ENCODE data around the gene CCDC85C. TPM values are rescaled to one million over a fixed set of nuclear protein-coding genes. Genes with fewer than 3 reads are reported as not detected.
A peak's percentile ranks its signal among the peaks of the same experiment; 100 is the strongest.

Gene CCDC85C
- total RNA-seq, 1 donor from 2014 or later = 16.6 TPM

DNA sequence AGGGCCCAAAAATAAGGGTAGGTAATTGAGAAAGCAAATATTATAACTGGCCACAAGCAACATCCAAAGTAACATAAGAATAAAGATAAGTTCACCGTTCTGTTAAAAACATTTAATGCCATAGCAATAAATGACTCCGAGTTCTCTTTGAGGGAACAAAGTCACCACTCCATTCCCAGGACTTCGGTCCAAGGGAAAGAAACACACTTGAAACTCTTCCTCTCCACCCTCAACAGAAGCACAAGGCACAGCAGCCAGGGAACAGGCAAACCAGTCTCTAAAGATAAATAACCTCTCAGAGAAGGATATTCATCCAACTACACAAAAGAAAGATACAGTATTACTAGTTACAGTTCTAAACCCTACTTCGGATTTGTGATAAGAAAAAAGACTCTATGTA is 125.9 kb downstream of the CCDC85C start:
- H3K27ac Mint-ChIP-seq (ENCODE audit: unreplicated experiment) = no peak overlapping the region

GRCh38 chr14:99476864-99477263 is 127.1 kb downstream of the CCDC85C start:
- Histone ChIP-seq H3K79me2 (ENCODE audit: insufficient read depth, low read length) (peaks cover 87% of the 10 kb centered on the region), H3K9ac (ENCODE audit: low read length) (no peak overlapping the region), H3K9me3 (ENCODE audit: insufficient read depth, low read depth, low read length) (no peaks in the 10 kb centered on the region), H3K27ac (ENCODE audit: low read depth, low read length) (no peak overlapping the region), H4K20me1 (ENCODE audit: insufficient read depth, low read length) (peaks cover 63% of the 10 kb centered on the region), H3K27me3 (ENCODE audit: insufficient read depth, low read length) (no peaks in the 10 kb centered on the region), H3K4me3 (ENCODE audit: insufficient read depth, low read depth, low read length) (no peak overlapping the region), H2AFZ (ENCODE audit: low read depth, low read length) (no peak overlapping the region), H3K36me3 (ENCODE audit: insufficient read depth, low read length) (peaks cover 2% of the 10 kb centered on the region), H3K4me2 (ENCODE audit: low read length) (no peak overlapping the region), H3K4me1 (ENCODE audit: insufficient read depth, low read length) (peaks cover 9% of the 10 kb centered on the region)
- Mint-ChIP-seq H3K27ac (ENCODE audit: unreplicated experiment) (no peak overlapping the region), H3K9me3 (ENCODE audit: unreplicated experiment) (no peaks in the 10 kb centered on the region), H3K4me1 (ENCODE audit: low read depth, unreplicated experiment) (peaks cover 37% of the 10 kb centered on the region), H3K27me3 (ENCODE audit: low read depth, unreplicated experiment) (no peaks in the 10 kb centered on the region), H3K4me3 (ENCODE audit: unreplicated experiment) (no peak overlapping the region), H3K36me3 (ENCODE audit: low read depth, unreplicated experiment) (no peaks in the 10 kb centered on the region)
- DNase-seq (ENCODE audit: low read depth) (no peak), FAIRE-seq (no peak)
- TF ChIP-seq, protein P1, sequence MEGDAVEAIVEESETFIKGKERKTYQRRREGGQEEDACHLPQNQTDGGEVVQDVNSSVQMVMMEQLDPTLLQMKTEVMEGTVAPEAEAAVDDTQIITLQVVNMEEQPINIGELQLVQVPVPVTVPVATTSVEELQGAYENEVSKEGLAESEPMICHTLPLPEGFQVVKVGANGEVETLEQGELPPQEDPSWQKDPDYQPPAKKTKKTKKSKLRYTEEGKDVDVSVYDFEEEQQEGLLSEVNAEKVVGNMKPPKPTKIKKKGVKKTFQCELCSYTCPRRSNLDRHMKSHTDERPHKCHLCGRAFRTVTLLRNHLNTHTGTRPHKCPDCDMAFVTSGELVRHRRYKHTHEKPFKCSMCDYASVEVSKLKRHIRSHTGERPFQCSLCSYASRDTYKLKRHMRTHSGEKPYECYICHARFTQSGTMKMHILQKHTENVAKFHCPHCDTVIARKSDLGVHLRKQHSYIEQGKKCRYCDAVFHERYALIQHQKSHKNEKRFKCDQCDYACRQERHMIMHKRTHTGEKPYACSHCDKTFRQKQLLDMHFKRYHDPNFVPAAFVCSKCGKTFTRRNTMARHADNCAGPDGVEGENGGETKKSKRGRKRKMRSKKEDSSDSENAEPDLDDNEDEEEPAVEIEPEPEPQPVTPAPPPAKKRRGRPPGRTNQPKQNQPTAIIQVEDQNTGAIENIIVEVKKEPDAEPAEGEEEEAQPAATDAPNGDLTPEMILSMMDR (IDR thresholded peaks at IDR 0.05; ENCODE audit: insufficient read depth, low read depth, low read length) = no peak
- no peak for TF ChIP-seq EZH2 (IDR thresholded peaks at IDR 0.05; ENCODE audit: insufficient read depth, low read length)

More for the DNA sequence above, 125.9 kb downstream of the CCDC85C start:
- no peak for FAIRE-seq
- H3K79me2 ChIP-seq (ENCODE audit: insufficient read depth, low read length) = peaks cover 89% of the 10 kb centered on the region
- H3K27me3 Mint-ChIP-seq (ENCODE audit: low read depth, unreplicated experiment) = no peaks in the 10 kb centered on the region
- peaks cover 2% of the 10 kb centered on the region for H3K36me3 ChIP-seq (ENCODE audit: insufficient read depth, low read length)
- no peaks in the 10 kb centered on the region for H3K9me3 Mint-ChIP-seq (ENCODE audit: unreplicated experiment)
- H3K9me3 ChIP-seq (ENCODE audit: insufficient read depth, low read depth, low read length) = no peaks in the 10 kb centered on the region
- peak overlapping the region; percentile 93 for H3K4me2 ChIP-seq (ENCODE audit: low read length)
- H3K4me1 ChIP-seq (ENCODE audit: insufficient read depth, low read length) = peaks cover 9% of the 10 kb centered on the region
- H2AFZ ChIP-seq (ENCODE audit: low read depth, low read length) = no peak overlapping the region
- peak overlapping the region; percentile 95 for H3K4me3 Mint-ChIP-seq (ENCODE audit: unreplicated experiment)
- no peak for DNase-seq (ENCODE audit: low read depth)
- peaks cover 32% of the 10 kb centered on the region for H3K4me1 Mint-ChIP-seq (ENCODE audit: low read depth, unreplicated experiment)
- H3K27ac ChIP-seq (ENCODE audit: low read depth, low read length) = no peak overlapping the region
- no peak overlapping the region for H3K4me3 ChIP-seq (ENCODE audit: insufficient read depth, low read depth, low read length)
- H3K9ac ChIP-seq (ENCODE audit: low read length) = no peak overlapping the region
- H3K27me3 ChIP-seq (ENCODE audit: insufficient read depth, low read length) = no peaks in the 10 kb centered on the region
- no peaks in the 10 kb centered on the region for H3K36me3 Mint-ChIP-seq (ENCODE audit: low read depth, unreplicated experiment)
- TF ChIP-seq, protein P1 (IDR thresholded peaks at IDR 0.05; ENCODE audit: insufficient read depth, low read depth, low read length) = no peak
- no peak for TF ChIP-seq EZH2 (IDR thresholded peaks at IDR 0.05; ENCODE audit: insufficient read depth, low read length)
- peaks cover 67% of the 10 kb centered on the region for H4K20me1 ChIP-seq (ENCODE audit: insufficient read depth, low read length)

- Mint-ChIP-seq H3K9me3 (ENCODE audit: unreplicated experiment) (no peaks in the 10 kb centered on the region), H3K27me3 (ENCODE audit: low read depth, unreplicated experiment) (no peaks in the 10 kb centered on the region), H3K36me3 (ENCODE audit: low read depth, unreplicated experiment) (no peaks in the 10 kb centered on the region), H3K4me1 (ENCODE audit: low read depth, unreplicated experiment) (peaks cover 37% of the 10 kb centered on the region), H3K4me3 (ENCODE audit: unreplicated experiment) (no peak overlapping the region), H3K27ac (ENCODE audit: unreplicated experiment) (no peak overlapping the region)
- H3K4me3 ChIP-seq (ENCODE audit: insufficient read depth, low read depth, low read length) = no peak overlapping the region
- no peak for DNase-seq (ENCODE audit: low read depth)
- H3K9ac ChIP-seq (ENCODE audit: low read length) = no peak overlapping the region
- H3K27ac ChIP-seq (ENCODE audit: low read depth, low read length) = no peak overlapping the region
- no peak overlapping the region for H3K4me2 ChIP-seq (ENCODE audit: low read length)
- H3K79me2 ChIP-seq (ENCODE audit: insufficient read depth, low read length) = peaks cover 93% of the 10 kb centered on the region
- no peak for FAIRE-seq
- no peak overlapping the region for H2AFZ ChIP-seq (ENCODE audit: low read depth, low read length)
- peaks cover 9% of the 10 kb centered on the region for H3K4me1 ChIP-seq (ENCODE audit: insufficient read depth, low read length)
- no peaks in the 10 kb centered on the region for H3K27me3 ChIP-seq (ENCODE audit: insufficient read depth, low read length)
- peaks cover 2% of the 10 kb centered on the region for H3K36me3 ChIP-seq (ENCODE audit: insufficient read depth, low read length)
- TF ChIP-seq, protein P1 (IDR thresholded peaks at IDR 0.05; ENCODE audit: insufficient read depth, low read depth, low read length) = no peak
- TF ChIP-seq EZH2 (IDR thresholded peaks at IDR 0.05; ENCODE audit: insufficient read depth, low read length) = no peak
- peaks cover 69% of the 10 kb centered on the region for H4K20me1 ChIP-seq (ENCODE audit: insufficient read depth, low read length)
- H3K9me3 ChIP-seq (ENCODE audit: insufficient read depth, low read depth, low read length) = no peaks in the 10 kb centered on the region
Measured at GRCh38 chr14:99475660-99476059, 128.3 kb downstream of the CCDC85C start.
